Globus pallidus (tissue), 1 donor: ENCODE results near the gene ZBTB44.
A peak's percentile ranks its signal among the peaks of the same experiment; 100 is the strongest.
"Not testable (repeated sequence)": the region's sequence is repeated elsewhere in the genome, so short reads cannot be mapped to it uniquely, and the experiment has no call there.

Experiments
- DNase-seq: peaks from one replicate; pipeline ENCODE4 v3.0.0-alpha.2; 2015; ENCODE audit warnings: low spot score

Gene ZBTB44

GRCh38 chr11:130314750-130315285, at the start of gene ZBTB44:
Gene ZBTB44 (minus strand): TSS chr11:130314917. CDS start chr11:130261873, 53,044 bp downstream.
- peak; percentile 93 for DNase-seq

- no peak for DNase-seq
Measured at GRCh38 chr11:130359419-130359818, 44.7 kb upstream of the ZBTB44 start.

- DNase-seq, result no peak
Measured at GRCh38 chr11:130358398-130358797, 43.7 kb upstream of the ZBTB44 start.

- no peak for DNase-seq
Measured at GRCh38 chr11:130347261-130347660, 32.5 kb upstream of the ZBTB44 start.

- no peak for DNase-seq
Measured at GRCh38 chr11:130344841-130345240, 30.1 kb upstream of the ZBTB44 start.

- no peak for DNase-seq
Measured at GRCh38 chr11:130340671-130341319, 26.1 kb upstream of the ZBTB44 start.

- DNase-seq, result no peak
Measured at GRCh38 chr11:130338667-130339066, 23.9 kb upstream of the ZBTB44 start.

GRCh38 chr11:130337281-130338089, 22.8 kb upstream of the ZBTB44 start:
- no peak for DNase-seq

- DNase-seq, result not testable (repeated sequence)
Measured at GRCh38 chr11:130331397-130331796, 16.7 kb upstream of the ZBTB44 start.

GRCh38 chr11:130330101-130330684, 15.5 kb upstream of the ZBTB44 start:
- DNase-seq, result no peak

- DNase-seq, result no peak
Measured at GRCh38 chr11:130328420-130328819, 13.7 kb upstream of the ZBTB44 start.

GRCh38 chr11:130327716-130328115, 13.0 kb upstream of the ZBTB44 start:
- no peak for DNase-seq

GRCh38 chr11:130325691-130326090, 11.0 kb upstream of the ZBTB44 start:
- DNase-seq, result no peak

- no peak for DNase-seq
Measured at GRCh38 chr11:130323452-130324450, 9.0 kb upstream of the ZBTB44 start.

GRCh38 chr11:130322126-130322525, 7.4 kb upstream of the ZBTB44 start:
- no peak for DNase-seq

GRCh38 chr11:130318031-130318673, 3.4 kb upstream of the ZBTB44 start:
- DNase-seq, result no peak

- no peak for DNase-seq
Measured at GRCh38 chr11:130315354-130315970, 745 bp upstream of the ZBTB44 start.

GRCh38 chr11:130314184-130314749, 450 bp downstream of the ZBTB44 start:
- peak; percentile 71 for DNase-seq

GRCh38 chr11:130313383-130314183, 1.1 kb downstream of the ZBTB44 start:
- DNase-seq, result no peak
